Lung (tissue), 12 donors: ENCODE data around the gene F11R. TPM values are rescaled to one million over a fixed set of nuclear protein-coding genes. Genes with fewer than 3 reads are reported as not detected.

Experiments
- ATAC-seq: fragments of 200-7000 bp; cut with Tn5 transposase; one replicate; pipeline ENCODE4 v1.9.1; 2020; ENCODE audit warnings: moderate number of reproducible peaks; ENCODE audit not compliant: insufficient read depth, low FRiP score
- DNase-seq, 3 donors: peaks; one replicate each; pipeline ENCODE4 v3.0.0-alpha.2; 2013 to 2017
- H3K27ac ChIP-seq, 2 donors: one replicate each; pipeline ENCODE4 v1.5.1; 2013; ENCODE audit warnings: mild to moderate bottlenecking in 2 of 2, moderate library complexity in 2 of 2, control low read depth in 1 of 2, inconsistent platforms in 1 of 2, low read depth in 1 of 2, low read length in 1 of 2
- H3K27me3 ChIP-seq, 3 donors: one replicate each; pipeline ENCODE4 v1.5.1; 2013; ENCODE audit warnings: low read length in 2 of 3; ENCODE audit not compliant: control insufficient read depth in 3 of 3, insufficient read depth in 3 of 3
- H3K36me3 ChIP-seq, 4 donors: one replicate each; pipeline ENCODE4 v1.5.1; 2013; ENCODE audit warnings: low read length in 4 of 4, mild to moderate bottlenecking in 1 of 4, moderate library complexity in 1 of 4; ENCODE audit not compliant: control insufficient read depth in 4 of 4, insufficient read depth in 4 of 4
- H3K4me1 ChIP-seq, 5 donors: one replicate each; pipeline ENCODE4 v1.5.1; 2013; ENCODE audit warnings: low read length in 5 of 5, mild to moderate bottlenecking in 2 of 5, moderate library complexity in 1 of 5; ENCODE audit not compliant: control insufficient read depth in 5 of 5, insufficient read depth in 5 of 5
- H3K4me3 ChIP-seq: one replicate; pipeline ENCODE4 v1.5.1; 2013; ENCODE audit warnings: mild to moderate bottlenecking, control low read depth, moderate library complexity
- H3K9ac ChIP-seq, 2 donors: one replicate each; pipeline ENCODE4 v1.5.1; 2013; ENCODE audit warnings: low read length in 2 of 2, control low read depth in 1 of 2; ENCODE audit not compliant: insufficient read depth in 1 of 2
- H3K9me3 ChIP-seq, 4 donors: one replicate each; pipeline ENCODE4 v1.5.1; 2013; ENCODE audit warnings: low read length in 3 of 4, mild to moderate bottlenecking in 1 of 4, moderate library complexity in 1 of 4; ENCODE audit not compliant: control insufficient read depth in 4 of 4, insufficient read depth in 3 of 4
- CTCF ChIP-seq: IDR thresholded peaks from 2 replicates; pipeline ENCODE4 v1.5.1; 2012; ENCODE audit warnings: mild to moderate bottlenecking; ENCODE audit errors: control extremely low read depth, extremely low read depth
- WGBS, 2 donors: extraction: QIAGEN DNeasy Blood & Tissue Kit; methylation state at CpG; one replicate each; pipeline ENCODE4 v1.1.7; 2013; 5-methylcytosine and 5-hydroxymethylcytosine counted together
- polyA plus RNA-seq, 2 donors: library from polyadenylated mRNA; stranded (reverse); fragments of 200-250 nt; gene quantifications; one replicate each; pipeline ENCODE4 v1.2.1, GENCODE V29; 2013
- total RNA-seq, 2 donors: library from RNA; depleted of rRNA in 1 of 2; stranded (reverse); fragments of >200 nt in 1 of 2; gene quantifications; one replicate each; pipeline ENCODE4 v1.2.1, GENCODE V29; 2014 to 2021
- donor health status: control.
- donor health status: control.
- donor health status: Bipolar disorder and iron deficiency.
- donor health status: healthy.
- donor health status: DM: yes; HTN: yes; CAD: no.

The F11R gene
- total and polyA plus RNA-seq, 4 donors = 91.7 to 201 (median 140) TPM

GRCh38 chr1:161009602-161010211 lies 11.2 kb downstream of the F11R start:
- TF ChIP-seq CTCF = no peak
- no peaks in the 10 kb centered on the region for H3K9me3 ChIP-seq
- ATAC-seq (no peak), DNase-seq (no peak)
- WGBS, 2 donors = 70 to 88% methylated on average over 7 of the region's 7 CpGs
- no peaks in the 10 kb centered on the region for H3K36me3 ChIP-seq
- peak overlapping the region in 1 of 2 donors; percentile 24 for H3K27ac ChIP-seq
- peaks cover 4 to 26% (median 14%) of the 10 kb centered on the region in 5 donors for H3K4me1 ChIP-seq
- H3K9ac ChIP-seq = no peak overlapping the region
- no peak overlapping the region for H3K4me3 ChIP-seq
- no peaks in the 10 kb centered on the region for H3K27me3 ChIP-seq

GRCh38 chr1:161008869-161009510 lies 12.0 kb downstream of the F11R start:
- Histone ChIP-seq H3K27me3 (no peaks in the 10 kb centered on the region), H3K9ac (no peak overlapping the region), H3K4me1 (peaks cover 4 to 22% (median 12%) of the 10 kb centered on the region in 5 donors), H3K4me3 (no peak overlapping the region), H3K9me3 (no peaks in the 10 kb centered on the region), H3K36me3 (no peaks in the 10 kb centered on the region), H3K27ac (peak overlapping the region in 1 of 2 donors; percentile 65)
- WGBS, 2 donors = 64 to 81% methylated on average over 4 of the region's 4 CpGs
- ATAC-seq (no peak), DNase-seq (peak in 2 of 3 donors; percentile 75 to 82)
- no peak for TF ChIP-seq CTCF

GRCh38 chr1:161007369-161007768 lies 13.6 kb downstream of the F11R start:
- H3K27me3 ChIP-seq = no peaks in the 10 kb centered on the region
- H3K27ac ChIP-seq = no peak overlapping the region
- H3K36me3 ChIP-seq = no peaks in the 10 kb centered on the region
- DNase-seq = no peak
- ATAC-seq = no peak
- no peaks in the 10 kb centered on the region for H3K9me3 ChIP-seq
- no peak overlapping the region for H3K4me3 ChIP-seq
- WGBS, 2 donors = 96 to 97% methylated on average over 2 of the region's 2 CpGs
- no peak for TF ChIP-seq CTCF
- peaks cover 4 to 12% (median 5%) of the 10 kb centered on the region in 5 donors for H3K4me1 ChIP-seq
- no peak overlapping the region for H3K9ac ChIP-seq
